ENCODE measurements around the gene ZGPAT.
A peak's percentile ranks its signal among the peaks of the same experiment; 100 is the strongest.

The ZGPAT gene

GRCh38 chr20:63744574-63745423, 37.0 kb downstream of the ZGPAT start:
- no peak for TF ChIP-seq CTCF (IDR thresholded peaks at IDR 0.05; ENCODE audit: control extremely low read depth, extremely low read depth, low read depth, missing control alignments)
- peak; percentile 12 for DNase-seq (ENCODE audit: extremely low spot score)
- CTCF ChIA-PET: interaction anchor here (0.9 to 1.4 kb wide), 5 partner anchors 38 to 207 kb away, joined by 3 to 6 read pairs (median 3); partner anchors contain the start of gene PTK6
- POLR2A ChIA-PET: no interaction called here

DNA sequence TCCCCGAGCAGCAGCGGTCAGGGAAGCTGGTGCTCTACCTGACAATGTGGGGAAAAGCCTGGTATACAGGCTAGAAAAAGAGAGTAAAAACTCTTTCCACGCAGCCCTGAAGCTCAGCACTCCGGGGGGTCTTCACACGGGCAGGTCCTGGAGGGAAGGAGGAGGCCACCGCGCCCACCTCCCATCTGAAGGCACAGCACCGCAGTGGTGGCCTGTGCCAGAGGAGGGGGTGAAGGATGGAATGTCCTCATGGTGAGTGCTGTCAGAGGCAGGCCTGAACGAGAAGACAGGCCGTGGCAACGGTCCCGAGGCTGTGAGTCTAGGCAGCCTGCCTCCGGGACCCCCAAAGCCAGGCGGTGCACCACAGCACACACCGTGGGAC, 37.6 kb downstream of the ZGPAT start:
- no peak for TF ChIP-seq CTCF (IDR thresholded peaks at IDR 0.05; ENCODE audit: control extremely low read depth, extremely low read depth, low read depth, missing control alignments)
- ChIA-PET CTCF (interaction anchor here (0.8 to 1.0 kb wide), 3 partner anchors 41 to 208 kb away, joined by 3 read pairs; partner anchors contain the start of gene PTK6), POLR2A (no interaction called here)
- peak; percentile 10 for DNase-seq (ENCODE audit: extremely low spot score)

GRCh38 chr20:63745961-63746731, 38.3 kb downstream of the ZGPAT start:
- peak; percentile 10 for DNase-seq (ENCODE audit: extremely low spot score)
- no peak for TF ChIP-seq CTCF (IDR thresholded peaks at IDR 0.05; ENCODE audit: control extremely low read depth, extremely low read depth, low read depth, missing control alignments)
- ChIA-PET CTCF (interaction anchor here (0.8 to 1.0 kb wide), 3 partner anchors 40 to 209 kb away, joined by 3 read pairs; partner anchors contain the start of gene PTK6), POLR2A (no interaction called here)

GRCh38 chr20:63746751-63747315, 39.0 kb downstream of the ZGPAT start:
- no peak for DNase-seq (ENCODE audit: extremely low spot score)
- ChIA-PET POLR2A (no interaction called here), CTCF (no interaction called here)
- no peak for TF ChIP-seq CTCF (IDR thresholded peaks at IDR 0.05; ENCODE audit: control extremely low read depth, extremely low read depth, low read depth, missing control alignments)

GRCh38 chr20:63747622-63748069, 39.8 kb downstream of the ZGPAT start:
- ChIA-PET POLR2A (no interaction called here), CTCF (no interaction called here)
- no peak for DNase-seq (ENCODE audit: extremely low spot score)
- TF ChIP-seq CTCF (IDR thresholded peaks at IDR 0.05; ENCODE audit: control extremely low read depth, extremely low read depth, low read depth, missing control alignments): no peak
